AG04449 (cell line): ENCODE measurements around the gene MARK2.

Experiments used
- CTCF ChIA-PET: fragments of 350-600 bp; formaldehyde crosslinking; extraction: SDS; loops from one replicate; lab custom pipeline; 2021; ENCODE audit warnings: antibody characterized with exemption; lab: Yijun Ruan, JAX
- POLR2A ChIA-PET: fragments of 400-600, 350-600 bp; formaldehyde crosslinking; extraction: SDS; loops from one replicate; lab custom pipeline; 2020; ENCODE audit warnings: antibody characterized with exemption, inconsistent platforms; lab: Yijun Ruan, JAX
- DNase-seq: peaks from one replicate; pipeline ENCODE4 v3.0.0-alpha.2; 2010; ENCODE audit warnings: low read depth, low spot score
- H3K4me3 ChIP-seq: 2 replicates; pipeline ENCODE4 v1.5.1; 2011; ENCODE audit warnings: low read depth, mild to moderate bottlenecking, control low read depth, low read length
- CTCF ChIP-seq: IDR thresholded peaks from one replicate; pipeline ENCODE4 v1.5.1; 2011; ENCODE audit warnings: mild to moderate bottlenecking, moderate library complexity, low read length, control low read depth, inconsistent platforms; ENCODE audit not compliant: insufficient read depth; ENCODE audit errors: missing control alignments

MARK2 gene

GRCh38 chr11:63906585-63906984 is 67.7 kb downstream of the MARK2 start:
- CTCF ChIA-PET, result interaction anchor here (0.8 to 5.8 kb wide), 16 partner anchors 8 to 95 kb away, joined by 3 to 46 read pairs (median 4); partner anchors contain the start of genes MARK2 and RCOR2

GRCh38 chr11:63907063-63907462 is 68.2 kb downstream of the MARK2 start:
- CTCF ChIA-PET, result interaction anchor here (0.9 to 5.8 kb wide), 15 partner anchors 9 to 96 kb away, joined by 3 to 46 read pairs (median 4); partner anchors contain the start of genes MARK2 and RCOR2
- TF ChIP-seq CTCF, result no peak
- POLR2A ChIA-PET, result interaction anchor here (1.4 kb wide), 1 partner anchor 11 kb away, joined by 4 read pairs; no protein-coding TSS in a partner anchor

More at GRCh38 chr11:63906585-63906984, 67.7 kb downstream of the MARK2 start:
- H3K4me3 ChIP-seq, result no peak overlapping the region
- DNase-seq, result no peak
- TF ChIP-seq CTCF, result no peak
- POLR2A ChIA-PET, result interaction anchor here (1.4 kb wide), 1 partner anchor 11 kb away, joined by 4 read pairs; no protein-coding TSS in a partner anchor

GRCh38 chr11:63907808-63908530 is 69.1 kb downstream of the MARK2 start:
- TF ChIP-seq CTCF, result no peak
- no peak overlapping the region for H3K4me3 ChIP-seq
- DNase-seq, result no peak
- ChIA-PET POLR2A (no interaction called here), CTCF (interaction anchor here (1.8 to 5.8 kb wide), 3 partner anchors 11 to 70 kb away, joined by 6 to 46 read pairs (median 16); partner anchors contain the start of gene MARK2)

More at GRCh38 chr11:63907063-63907462, 68.2 kb downstream of the MARK2 start:
- H3K4me3 ChIP-seq, result no peak overlapping the region
- no peak for DNase-seq

- TF ChIP-seq CTCF, result no peak
- H3K4me3 ChIP-seq, result no peak overlapping the region
- POLR2A ChIA-PET, result no interaction called here
- no peak for DNase-seq
- CTCF ChIA-PET, result interaction anchor here (0.9 to 1.3 kb wide), 3 partner anchors 38 to 73 kb away, joined by 3 to 5 read pairs (median 4); no protein-coding TSS in a partner anchor
Observed at GRCh38 chr11:63908631-63909401, 69.9 kb downstream of the MARK2 start.

- ChIA-PET CTCF (interaction anchor here (0.6 to 1.3 kb wide), 2 partner anchors 11 to 74 kb away, joined by 3 read pairs; no protein-coding TSS in a partner anchor), POLR2A (no interaction called here)
- no peak overlapping the region for H3K4me3 ChIP-seq
- no peak for TF ChIP-seq CTCF
- DNase-seq, result no peak
Observed at GRCh38 chr11:63909591-63910506, 70.9 kb downstream of the MARK2 start.
